HepG2 (cell line): ENCODE measurements around the gene SOCS1. TPM values are rescaled to one million over a fixed set of nuclear protein-coding genes. Genes with fewer than 3 reads are reported as not detected.

Experiments used
- AGO1 ChIP-seq: fragments of 200-400 bp; formaldehyde crosslinking; IDR thresholded peaks from 2 replicates; pipeline ENCODE4 v1.6.1; 2017; ENCODE audit warnings: mild to moderate bottlenecking, low read depth, low read length, moderate library complexity; ENCODE audit not compliant: poor library complexity, severe bottlenecking
- CENPX ChIP-seq: sonication (generic); formaldehyde crosslinking; IDR thresholded peaks from 2 replicates; pipeline ENCODE4 v1.9.0; 2021; ENCODE audit warnings: mild to moderate bottlenecking, missing genetic modification reagents, moderate library complexity
- DBP ChIP-seq: sonication (generic); formaldehyde crosslinking; IDR thresholded peaks from 2 replicates; pipeline ENCODE4 v1.4.0; 2020; ENCODE audit warnings: missing genetic modification reagents; ENCODE audit errors: not compliant biosample characterization
- FLYWCH1 ChIP-seq: sonication (generic); formaldehyde crosslinking; IDR thresholded peaks from 2 replicates; pipeline ENCODE4 v1.8.1; 2023; ENCODE audit warnings: mild to moderate bottlenecking, missing genetic modification reagents
- GPBP1L1 ChIP-seq: sonication (generic); formaldehyde crosslinking; IDR thresholded peaks from 2 replicates; pipeline ENCODE4 v1.5.0; 2020; ENCODE audit warnings: mild to moderate bottlenecking, missing genetic modification reagents
- HMGXB3 ChIP-seq: sonication (generic); formaldehyde crosslinking; IDR thresholded peaks from 2 replicates; pipeline ENCODE4 v1.4.0; 2020; ENCODE audit warnings: missing genetic modification reagents, borderline replicate concordance
- MED13 ChIP-seq: sonication (generic); formaldehyde crosslinking; IDR thresholded peaks from 2 replicates; pipeline ENCODE4 v1.5.0; 2020; ENCODE audit warnings: missing genetic modification reagents
- MIER3 ChIP-seq: IDR thresholded peaks from 2 replicates; pipeline ENCODE4 v1.6.1; 2016; ENCODE audit warnings: missing compliant biosample characterization, borderline replicate concordance
- NFE2L1 ChIP-seq: sonication (generic); formaldehyde crosslinking; IDR thresholded peaks from 2 replicates; pipeline ENCODE4 v1.4.0; 2020; ENCODE audit warnings: missing genetic modification reagents, mild to moderate bottlenecking, borderline replicate concordance
- NFRKB ChIP-seq: fragments of 450-650 bp; IDR thresholded peaks from 2 replicates; pipeline ENCODE4 v1.6.1; 2017
- RORA ChIP-seq: sonication (generic); formaldehyde crosslinking; IDR thresholded peaks from 2 replicates; pipeline ENCODE4 v1.5.0; 2020; ENCODE audit warnings: mild to moderate bottlenecking, missing genetic modification reagents, moderate library complexity
- SRY ChIP-seq: sonication (generic); formaldehyde crosslinking; IDR thresholded peaks from 2 replicates; pipeline ENCODE4 v1.8.0; 2022; ENCODE audit warnings: mild to moderate bottlenecking, missing genetic modification reagents
- TCF7 ChIP-seq: sonication (generic); IDR thresholded peaks from 2 replicates; pipeline ENCODE4 v1.6.1; 2016; ENCODE audit warnings: antibody characterized with exemption, low read depth
- TERF1 ChIP-seq: sonication (generic); formaldehyde crosslinking; IDR thresholded peaks from 2 replicates; pipeline ENCODE4 v1.8.0; 2022; ENCODE audit warnings: mild to moderate bottlenecking, missing genetic modification reagents, moderate library complexity
- ZFX ChIP-seq: sonication (generic); formaldehyde crosslinking; IDR thresholded peaks from 2 replicates; pipeline ENCODE4 v1.4.0; 2020; ENCODE audit warnings: mild to moderate bottlenecking, low read depth, missing genetic modification reagents, moderate library complexity
- ZNF17 ChIP-seq: sonication (generic); formaldehyde crosslinking; IDR thresholded peaks from 2 replicates; pipeline ENCODE4 v1.5.0; 2020; ENCODE audit warnings: mild to moderate bottlenecking, missing genetic modification reagents
- ZNF256 ChIP-seq: sonication (generic); formaldehyde crosslinking; conservative IDR thresholded peaks from 2 replicates; pipeline ENCODE4 v1.4.0; 2020; ENCODE audit warnings: missing genetic modification reagents
- ZNF446 ChIP-seq: sonication (generic); formaldehyde crosslinking; IDR thresholded peaks from 2 replicates; pipeline ENCODE4 v1.5.0; 2020; ENCODE audit warnings: mild to moderate bottlenecking, missing genetic modification reagents
- ZNF501 ChIP-seq: sonication (generic); formaldehyde crosslinking; IDR thresholded peaks from 2 replicates; pipeline ENCODE4 v1.5.1; 2020; ENCODE audit warnings: mild to moderate bottlenecking, moderate library complexity, missing genetic modification reagents
- ZNF616 ChIP-seq: sonication (generic); formaldehyde crosslinking; IDR thresholded peaks from 2 replicates; pipeline ENCODE4 v1.5.0; 2020; ENCODE audit warnings: low read depth, mild to moderate bottlenecking, missing genetic modification reagents
- ZNF768 ChIP-seq: sonication (generic); formaldehyde crosslinking; IDR thresholded peaks from 2 replicates; pipeline ENCODE4 v1.4.0; 2020; ENCODE audit warnings: missing genetic modification reagents
- ZNF790 ChIP-seq: sonication (generic); formaldehyde crosslinking; IDR thresholded peaks from 2 replicates; pipeline ENCODE4 v1.8.0; 2022; ENCODE audit warnings: missing genetic modification reagents, mild to moderate bottlenecking, borderline replicate concordance
- polyA plus RNA-seq, 8 experiments: library from polyadenylated mRNA; depleted of rRNA in 3 of 8; stranded (reverse) in 7 of 8; unstranded in 1 of 8; fragments of >200 nt; fragmentation: Illumina TruSeq in 4 of 8; extraction: Trizol in 4 of 8; gene quantifications; 2 replicates each; pipeline versions ENCODE4 v1.2.1 to v1.2.3, GENCODE V29; 2011 to 2016; ENCODE audit warnings: low read depth in 4 of 8, missing spikeins in 1 of 8, mixed read lengths in 1 of 8; ENCODE audit not compliant: insufficient read depth in 1 of 8
- total RNA-seq, 5 experiments: library from RNA; depleted of rRNA; stranded (reverse); fragments of >200 nt; fragmentation: Illumina TruSeq; extraction: Trizol; gene quantifications; 2 replicates each; pipeline ENCODE4 v1.2.3, GENCODE V29; 2016; ENCODE audit warnings: low read depth in 1 of 5

The SOCS1 gene
- total and polyA plus RNA-seq, 2 of the 13 experiments (the other 11 are each of a cell fraction or from before 2014, with no cell fraction given), result 5.3 to 6.3 TPM

- TF ChIP-seq CENPX, result no peak
- TF ChIP-seq GPBP1L1, result no peak
- peak; percentile 64 for TF ChIP-seq AGO1
- TF ChIP-seq ZNF446 (CRISPR knock-in tag), result no peak
- TF ChIP-seq SRY, result peak; percentile 51; the same call in 1 of the 2 replicates
- TF ChIP-seq HMGXB3 (CRISPR knock-in tag), result no peak
- TF ChIP-seq ZNF768 (CRISPR knock-in tag), result peak; percentile 94
- TF ChIP-seq ZNF501 (CRISPR knock-in tag), result peak; percentile 51; the same call in 1 of the 2 replicates
- TF ChIP-seq MED13 (CRISPR knock-in tag), result no peak
- no peak for TF ChIP-seq FLYWCH1 (CRISPR knock-in tag)
- TF ChIP-seq DBP (CRISPR knock-in tag), result no peak
- TF ChIP-seq ZNF616 (CRISPR knock-in tag), result no peak; the same call in 1 of the 2 replicates
- no peak for TF ChIP-seq ZNF256
- TF ChIP-seq ZNF790 (CRISPR knock-in tag), result 0 out of 2 replicates have a peak, but pooled peaks have one; percentile 69
- TF ChIP-seq ZNF17 (CRISPR knock-in tag), result no peak
- TF ChIP-seq RORA (CRISPR knock-in tag), result no peak
- no peak for TF ChIP-seq NFE2L1 (CRISPR knock-in tag)
- no peak for TF ChIP-seq TERF1 (CRISPR knock-in tag)
- TF ChIP-seq NFRKB, result no peak
- no peak for TF ChIP-seq TCF7
- TF ChIP-seq MIER3 (CRISPR knock-in tag), result no peak
- TF ChIP-seq ZFX (CRISPR knock-in tag), result peak; percentile 3; the same call in 1 of the 2 replicates
Observed at GRCh38 chr16:11251525-11252481, 4.2 kb downstream of the SOCS1 start (continued).
